Stomach (tissue), 4 donors: Measurements from ENCODE around the gene COL13A1.

Experiments
- CTCF ChIP-seq, 7 experiments: fragments of 450-650 bp in 4 of 7; fragments of 200-600 bp in 3 of 7; sonication (generic) in 3 of 7; IDR thresholded peaks; one replicate each; pipeline ENCODE4 v1.5.1; 2016 to 2019; ENCODE audit warnings: antibody characterized with exemption in 7 of 7, control low read depth in 2 of 7, mild to moderate bottlenecking in 1 of 7
- EP300 ChIP-seq: sonication (generic); formaldehyde crosslinking; IDR thresholded peaks from one replicate; pipeline ENCODE4 v1.6.1; 2017; ENCODE audit warnings: antibody characterized with exemption
- POLR2A ChIP-seq, 4 donors: fragments of 450-650 bp; IDR thresholded peaks; one replicate each; pipeline ENCODE4 v1.6.1; 2016; ENCODE audit warnings: antibody characterized with exemption in 4 of 4, control low read depth in 2 of 4, mild to moderate bottlenecking in 1 of 4, moderate library complexity in 1 of 4
- POLR2AphosphoS5 ChIP-seq, 3 donors: sonication (generic); formaldehyde crosslinking; IDR thresholded peaks; one replicate each; pipeline ENCODE4 v1.6.1; 2016; ENCODE audit warnings: antibody characterized with exemption in 3 of 3

DNA sequence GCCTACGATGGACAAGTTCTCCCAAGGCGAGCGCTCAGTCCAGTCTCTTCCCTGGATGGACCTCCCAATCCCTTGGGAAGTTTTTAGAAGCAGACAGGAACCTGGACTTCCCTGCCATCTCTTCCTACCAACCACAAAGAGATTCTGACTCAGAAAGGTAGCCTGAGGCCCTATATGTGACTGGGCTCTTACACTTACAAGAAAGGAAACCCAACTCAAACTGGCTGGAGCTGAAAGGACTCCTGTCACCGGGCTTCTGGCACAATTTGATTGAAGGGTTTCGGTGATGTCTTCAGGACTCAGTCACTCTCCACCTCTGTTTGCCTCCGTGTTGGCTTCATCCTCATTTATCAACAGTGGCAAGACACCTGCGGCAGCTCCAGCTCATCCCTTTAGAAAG, 3.7 kb upstream of the COL13A1 start:
- no peak for TF ChIP-seq CTCF (IDR thresholded peaks at IDR 0.05)
- no peak for TF ChIP-seq POLR2A (IDR thresholded peaks at IDR 0.05)
- TF ChIP-seq EP300, result no peak
- no peak for TF ChIP-seq POLR2AphosphoS5 (IDR thresholded peaks at IDR 0.05)
